ENCODE data around the gene SRSF10. TPM values are rescaled to one million over a fixed set of nuclear protein-coding genes. Genes with fewer than 3 reads are reported as not detected.

The SRSF10 gene
- total and polyA plus RNA-seq, 10 donors, result 54.5 to 146 (median 98.2) TPM

- no peak for DNase-seq
- H3K4me1 ChIP-seq, result peaks cover 0 to 16% (median 6%) of the 10 kb centered on the region in 6 donors
- peak overlapping the region in 5 of 8 donors; percentile 35 to 66 (median 41) for H3K27ac ChIP-seq
- intact Hi-C loops (cut with DNase I; ENCODE audit: low total_unique reads), result no loop called here
- 50 to 60% (median 57%) methylated on average over 11 of the region's 11 CpGs for WGBS, 5 donors
- no peak for TF ChIP-seq CTCF (IDR thresholded peaks at IDR 0.05 in 8 of 11, conservative IDR thresholded peaks at IDR 0.05 in 3 of 11)
- TF ChIP-seq POLR2AphosphoS5 (IDR thresholded peaks at IDR 0.05), result no peak
- no peak for TF ChIP-seq POLR2A (IDR thresholded peaks at IDR 0.05)
- no peaks in the 10 kb centered on the region for H3K27me3 ChIP-seq (replicated peaks in 1 of 7)
- H3K9me3 ChIP-seq, result no peaks in the 10 kb centered on the region
- peak overlapping the region in 1 of 8 donors; percentile 1 for H3K4me3 ChIP-seq
- H3K36me3 ChIP-seq, result no peaks in the 10 kb centered on the region
These were observed 49.2 kb downstream of the SRSF10 start for GRCh38 chr1:23930861-23931490.

DNA sequence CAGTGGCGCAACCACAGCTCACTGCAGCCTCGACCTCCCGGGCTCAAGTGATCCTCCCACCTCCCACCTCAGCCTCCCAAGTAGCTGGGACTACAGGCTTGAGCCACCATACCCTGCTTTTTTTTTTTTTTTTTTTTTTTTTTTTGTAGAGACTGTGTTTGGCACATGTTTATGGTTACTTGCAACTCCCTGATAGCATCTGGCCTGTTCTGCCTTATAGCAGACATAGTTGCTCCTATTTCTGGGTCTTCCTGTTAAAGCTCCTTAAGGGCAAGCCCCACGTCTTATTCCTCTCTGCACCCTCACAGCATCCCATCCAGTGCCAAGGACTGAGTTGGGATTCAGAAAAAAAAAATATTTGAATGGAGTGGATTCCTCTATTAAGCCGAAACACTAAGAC is 49.9 kb downstream of the SRSF10 start:
- Histone ChIP-seq H3K36me3 (no peaks in the 10 kb centered on the region), H3K4me3 (no peak overlapping the region), H3K27me3 (replicated peaks in 1 of 7) (no peaks in the 10 kb centered on the region), H3K9me3 (no peaks in the 10 kb centered on the region), H3K27ac (no peak overlapping the region), H3K4me1 (peaks cover 0 to 16% (median 6%) of the 10 kb centered on the region in 6 donors)
- DNase-seq, result no peak
- TF ChIP-seq POLR2A (IDR thresholded peaks at IDR 0.05) (no peak), CTCF (IDR thresholded peaks at IDR 0.05 in 8 of 11, conservative IDR thresholded peaks at IDR 0.05 in 3 of 11) (no peak), POLR2AphosphoS5 (IDR thresholded peaks at IDR 0.05) (no peak)
- 75 to 86% (median 83%) methylated on average over 5 of the region's 5 CpGs for WGBS, 5 donors
- intact Hi-C loops (cut with DNase I; ENCODE audit: low total_unique reads), result no loop called here

- no peaks in the 10 kb centered on the region for H3K9me3 ChIP-seq
- TF ChIP-seq POLR2AphosphoS5 (IDR thresholded peaks at IDR 0.05) (no peak), CTCF (IDR thresholded peaks at IDR 0.05 in 8 of 11, conservative IDR thresholded peaks at IDR 0.05 in 3 of 11) (no peak), POLR2A (IDR thresholded peaks at IDR 0.05) (no peak)
- no peaks in the 10 kb centered on the region for H3K27me3 ChIP-seq (replicated peaks in 1 of 7)
- H3K27ac ChIP-seq, result no peak overlapping the region
- H3K4me1 ChIP-seq, result peaks cover 0 to 16% (median 6%) of the 10 kb centered on the region in 6 donors
- no peak for DNase-seq
- no peaks in the 10 kb centered on the region for H3K36me3 ChIP-seq
- intact Hi-C loops (cut with DNase I; ENCODE audit: low total_unique reads), result no loop called here
- no peak overlapping the region for H3K4me3 ChIP-seq
- 81 to 91% (median 82%) methylated on average over 4 of the region's 4 CpGs for WGBS, 5 donors
These were observed 51.3 kb downstream of the SRSF10 start for GRCh38 chr1:23928789-23929188.

DNA sequence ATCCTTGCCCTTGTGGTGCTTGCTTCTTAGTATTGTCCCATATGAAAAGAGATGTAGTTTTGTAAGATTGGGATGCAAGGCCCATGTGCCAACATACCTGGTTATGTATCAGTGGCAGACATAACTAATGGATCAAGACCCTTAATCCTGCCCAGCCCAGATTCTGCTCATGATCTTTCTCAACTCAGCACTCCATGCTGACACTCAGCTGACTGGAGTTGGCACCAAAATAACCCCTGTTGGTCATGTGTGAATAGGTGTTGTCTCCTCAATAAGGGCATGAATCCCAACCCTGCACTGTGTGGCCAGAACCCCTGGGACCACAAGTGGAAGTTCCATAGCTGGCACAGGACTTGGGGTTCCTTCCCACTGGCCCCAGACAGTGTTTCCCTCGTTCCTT is 53.0 kb downstream of the SRSF10 start:
- intact Hi-C loops (cut with DNase I; ENCODE audit: low total_unique reads), result no loop called here
- Histone ChIP-seq H3K4me3 (no peak overlapping the region), H3K9me3 (no peaks in the 10 kb centered on the region), H3K27ac (no peak overlapping the region), H3K27me3 (replicated peaks in 1 of 7) (no peaks in the 10 kb centered on the region), H3K4me1 (peaks cover 0 to 16% (median 6%) of the 10 kb centered on the region in 6 donors), H3K36me3 (no peaks in the 10 kb centered on the region)
- WGBS, 5 donors, result 67 to 100% (median 82%) methylated on average over 1 of the region's 1 CpG
- no peak for TF ChIP-seq CTCF (IDR thresholded peaks at IDR 0.05 in 8 of 11, conservative IDR thresholded peaks at IDR 0.05 in 3 of 11)
- no peak for DNase-seq
